Thoracic aorta (tissue), 2 donors: Measurements from ENCODE around the gene FADS6. TPM values are rescaled to one million over a fixed set of nuclear protein-coding genes. Genes with fewer than 3 reads are reported as not detected.

ENCODE experiments used
- ATAC-seq: fragments of 150-250 bp; one replicate; pipeline ENCODE4 v1.8.0; 2017; ENCODE audit warnings: low read depth; ENCODE audit not compliant: insufficient number of reproducible peaks, low FRiP score
- DNase-seq: peaks from one replicate; pipeline ENCODE4 v3.0.0-alpha.2; 2020; ENCODE audit warnings: low spot score
- H3K27ac ChIP-seq, 2 donors: fragments of 200-600 bp; sonication (generic); 1 replicate in 1 of 2; 2 replicates in 1 of 2; pipeline ENCODE4 v1.5.1; 2016; ENCODE audit warnings: mild to moderate bottlenecking in 2 of 2, moderate library complexity in 2 of 2
- H3K27me3 ChIP-seq: fragments of 200-600 bp; sonication (generic); replicated peaks from 2 replicates; pipeline ENCODE4 v1.6.0; 2016; ENCODE audit warnings: mild to moderate bottlenecking; ENCODE audit not compliant: insufficient read depth
- H3K36me3 ChIP-seq: fragments of 200-600 bp; sonication (generic); one replicate; pipeline ENCODE4 v1.5.1; 2016
- H3K4me1 ChIP-seq, 2 donors: fragments of 200-600 bp; sonication (generic); 1 replicate in 1 of 2; 2 replicates in 1 of 2; pipeline versions ENCODE4 v1.5.1 to v1.6.0; 2016; ENCODE audit warnings: low read depth in 2 of 2, mild to moderate bottlenecking in 1 of 2; ENCODE audit not compliant: control insufficient read depth in 1 of 2
- H3K4me3 ChIP-seq: fragments of 200-600 bp; sonication (generic); 2 replicates; pipeline ENCODE4 v1.5.1; 2016; ENCODE audit warnings: mild to moderate bottlenecking
- H3K9me3 ChIP-seq: fragments of 200-600 bp; sonication (generic); 2 replicates; pipeline ENCODE4 v1.5.1; 2016
- total RNA-seq, 2 donors: library from RNA; depleted of rRNA; stranded (reverse); fragments of >200 nt; gene quantifications; one replicate each; pipeline versions ENCODE4 v1.1.0 to v1.2.3, GENCODE V29; 2016
- TF ChIP-seq, protein P1 (sequence below): fragments of 200-600 bp; sonication (generic); IDR thresholded peaks from one replicate; pipeline ENCODE4 v1.5.1; 2019; ENCODE audit warnings: antibody characterized with exemption

Gene FADS6
- total RNA-seq, 2 donors from 2014 or later, result not detected

- TF ChIP-seq, protein P1, sequence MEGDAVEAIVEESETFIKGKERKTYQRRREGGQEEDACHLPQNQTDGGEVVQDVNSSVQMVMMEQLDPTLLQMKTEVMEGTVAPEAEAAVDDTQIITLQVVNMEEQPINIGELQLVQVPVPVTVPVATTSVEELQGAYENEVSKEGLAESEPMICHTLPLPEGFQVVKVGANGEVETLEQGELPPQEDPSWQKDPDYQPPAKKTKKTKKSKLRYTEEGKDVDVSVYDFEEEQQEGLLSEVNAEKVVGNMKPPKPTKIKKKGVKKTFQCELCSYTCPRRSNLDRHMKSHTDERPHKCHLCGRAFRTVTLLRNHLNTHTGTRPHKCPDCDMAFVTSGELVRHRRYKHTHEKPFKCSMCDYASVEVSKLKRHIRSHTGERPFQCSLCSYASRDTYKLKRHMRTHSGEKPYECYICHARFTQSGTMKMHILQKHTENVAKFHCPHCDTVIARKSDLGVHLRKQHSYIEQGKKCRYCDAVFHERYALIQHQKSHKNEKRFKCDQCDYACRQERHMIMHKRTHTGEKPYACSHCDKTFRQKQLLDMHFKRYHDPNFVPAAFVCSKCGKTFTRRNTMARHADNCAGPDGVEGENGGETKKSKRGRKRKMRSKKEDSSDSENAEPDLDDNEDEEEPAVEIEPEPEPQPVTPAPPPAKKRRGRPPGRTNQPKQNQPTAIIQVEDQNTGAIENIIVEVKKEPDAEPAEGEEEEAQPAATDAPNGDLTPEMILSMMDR, result no peak
- peaks cover 4% of the 10 kb centered on the region for H3K27me3 ChIP-seq
- ATAC-seq (no peak), DNase-seq (no peak)
- H3K9me3 ChIP-seq, result no peaks in the 10 kb centered on the region
- H3K4me1 ChIP-seq, result peaks cover 18 to 19% of the 10 kb centered on the region in 2 donors
- no peak overlapping the region for H3K4me3 ChIP-seq
- H3K36me3 ChIP-seq, result no peaks in the 10 kb centered on the region
- H3K27ac ChIP-seq, result no peak overlapping the region
These were observed 28.7 kb upstream of the FADS6 start for GRCh38 chr17:74922172-74922571.

- no peak overlapping the region for H3K27ac ChIP-seq
- peaks cover 4% of the 10 kb centered on the region for H3K27me3 ChIP-seq
- DNase-seq, result no peak
- H3K4me1 ChIP-seq, result peaks cover 18 to 19% of the 10 kb centered on the region in 2 donors
- no peaks in the 10 kb centered on the region for H3K9me3 ChIP-seq
- H3K4me3 ChIP-seq, result no peak overlapping the region
- TF ChIP-seq, protein P1, result no peak
- H3K36me3 ChIP-seq, result no peaks in the 10 kb centered on the region
- no peak for ATAC-seq
These were observed 28.3 kb upstream of the FADS6 start for GRCh38 chr17:74921769-74922168.

GRCh38 chr17:74921026-74921681 is 27.7 kb upstream of the FADS6 start:
- H3K36me3 ChIP-seq, result no peaks in the 10 kb centered on the region
- DNase-seq (no peak), ATAC-seq (no peak)
- H3K27ac ChIP-seq, result no peak overlapping the region
- H3K4me1 ChIP-seq, result peaks cover 18 to 19% of the 10 kb centered on the region in 2 donors
- H3K27me3 ChIP-seq, result peaks cover 4% of the 10 kb centered on the region
- TF ChIP-seq, protein P1, result no peak
- no peaks in the 10 kb centered on the region for H3K9me3 ChIP-seq
- H3K4me3 ChIP-seq, result no peak overlapping the region

GRCh38 chr17:74920642-74921025 is 27.2 kb upstream of the FADS6 start:
- H3K27me3 ChIP-seq, result peaks cover 4% of the 10 kb centered on the region
- peaks cover 18 to 19% of the 10 kb centered on the region in 2 donors for H3K4me1 ChIP-seq

GRCh38 chr17:74920306-74920620 is 26.8 kb upstream of the FADS6 start:
- DNase-seq (no peak), ATAC-seq (no peak)
- H3K4me1 ChIP-seq, result peaks cover 18 to 19% of the 10 kb centered on the region in 2 donors
- no peaks in the 10 kb centered on the region for H3K9me3 ChIP-seq
- no peak overlapping the region for H3K27ac ChIP-seq
- peaks cover 4% of the 10 kb centered on the region for H3K27me3 ChIP-seq
- TF ChIP-seq, protein P1, result no peak
- H3K4me3 ChIP-seq, result no peak overlapping the region
- H3K36me3 ChIP-seq, result no peaks in the 10 kb centered on the region

More at GRCh38 chr17:74920642-74921025, 27.2 kb upstream of the FADS6 start:
- no peak for ATAC-seq
- no peak for DNase-seq
- Histone ChIP-seq H3K36me3 (no peaks in the 10 kb centered on the region), H3K4me3 (no peak overlapping the region), H3K9me3 (no peaks in the 10 kb centered on the region), H3K27ac (no peak overlapping the region)
- TF ChIP-seq, protein P1, result no peak
